ENCODE results near the gene SLC16A10. TPM values are rescaled to one million over a fixed set of nuclear protein-coding genes. Genes with fewer than 3 reads are reported as not detected.

Gene SLC16A10
- total and polyA plus RNA-seq, 2 experiments from 2014 or later: 12.1 to 30.9 TPM

DNA sequence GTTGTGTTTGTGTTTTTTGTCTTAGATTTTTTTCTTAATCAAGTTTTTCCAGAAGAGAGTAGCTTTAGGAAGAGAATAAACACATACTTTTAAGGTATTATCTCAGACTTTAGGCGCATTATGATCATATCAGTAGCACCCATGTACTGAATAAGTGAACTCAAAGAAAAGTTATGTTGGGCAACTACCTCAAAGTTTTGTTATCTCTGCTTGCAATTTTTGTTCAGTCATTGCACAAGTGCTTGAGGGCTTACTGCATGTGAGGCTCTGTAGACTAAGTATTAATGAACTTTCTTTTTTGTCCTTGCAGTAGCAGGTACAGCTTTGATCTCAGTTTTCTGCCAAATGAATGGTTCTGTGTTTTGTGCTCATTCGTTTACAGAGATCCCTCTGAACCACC is 189.0 kb downstream of the SLC16A10 start:
- Mint-ChIP-seq H3K4me1 (no peaks in the 10 kb centered on the region), H3K27ac (no peak overlapping the region), H3K4me3 (no peak overlapping the region), H3K36me3 (ENCODE audit: low read depth) (peaks cover 69% of the 10 kb centered on the region), H3K9me3 (peaks cover 6% of the 10 kb centered on the region; the same call in 2 of the 3 replicates), H3K27me3 (ENCODE audit: insufficient read depth, low read depth, poor library complexity) (peaks cover 3% of the 10 kb centered on the region)
- ATAC-seq (no peak), DNase-seq (ENCODE audit: low spot score) (no peak)
- no peaks in the 10 kb centered on the region for H3K27me3 ChIP-seq (ENCODE audit: insufficient read depth)
- no peaks in the 10 kb centered on the region for H4K20me1 ChIP-seq (replicated peaks; ENCODE audit: insufficient read depth)
- no peaks in the 10 kb centered on the region for H3K4me1 ChIP-seq (ENCODE audit: insufficient read depth)
- H3K4me3 ChIP-seq: no peak overlapping the region
- no peak overlapping the region for H3K4me2 ChIP-seq
- H2AFZ ChIP-seq: no peak overlapping the region
- H3K79me2 ChIP-seq (replicated peaks; ENCODE audit: insufficient read depth): no peaks in the 10 kb centered on the region; the same call in 1 of the 2 replicates
- no peak overlapping the region for H3K27ac ChIP-seq (ENCODE audit: low read depth)
- no peaks in the 10 kb centered on the region for H3K9me2 ChIP-seq (ENCODE audit: insufficient read depth)
- no peaks in the 10 kb centered on the region for H3F3A ChIP-seq (replicated peaks; ENCODE audit: low read depth)
- H3K36me3 ChIP-seq (ENCODE audit: insufficient read depth): peaks cover 10% of the 10 kb centered on the region
- no peak for TF ChIP-seq EZH2phosphoT487 (IDR thresholded peaks at IDR 0.05; ENCODE audit: unreplicated experiment)
- no peak for TF ChIP-seq ZNF331 (CRISPR knock-in tag; IDR thresholded peaks at IDR 0.05; ENCODE audit: low read depth)
- no peak for TF ChIP-seq ZNF114 (CRISPR knock-in tag; IDR thresholded peaks at IDR 0.05)
- no peak for TF ChIP-seq STAT1 (IDR thresholded peaks at IDR 0.05; ENCODE audit: unreplicated experiment)
- no peak for TF ChIP-seq NANOG (IDR thresholded peaks at IDR 0.05; ENCODE audit: borderline replicate concordance)
- TF ChIP-seq, protein P1, sequence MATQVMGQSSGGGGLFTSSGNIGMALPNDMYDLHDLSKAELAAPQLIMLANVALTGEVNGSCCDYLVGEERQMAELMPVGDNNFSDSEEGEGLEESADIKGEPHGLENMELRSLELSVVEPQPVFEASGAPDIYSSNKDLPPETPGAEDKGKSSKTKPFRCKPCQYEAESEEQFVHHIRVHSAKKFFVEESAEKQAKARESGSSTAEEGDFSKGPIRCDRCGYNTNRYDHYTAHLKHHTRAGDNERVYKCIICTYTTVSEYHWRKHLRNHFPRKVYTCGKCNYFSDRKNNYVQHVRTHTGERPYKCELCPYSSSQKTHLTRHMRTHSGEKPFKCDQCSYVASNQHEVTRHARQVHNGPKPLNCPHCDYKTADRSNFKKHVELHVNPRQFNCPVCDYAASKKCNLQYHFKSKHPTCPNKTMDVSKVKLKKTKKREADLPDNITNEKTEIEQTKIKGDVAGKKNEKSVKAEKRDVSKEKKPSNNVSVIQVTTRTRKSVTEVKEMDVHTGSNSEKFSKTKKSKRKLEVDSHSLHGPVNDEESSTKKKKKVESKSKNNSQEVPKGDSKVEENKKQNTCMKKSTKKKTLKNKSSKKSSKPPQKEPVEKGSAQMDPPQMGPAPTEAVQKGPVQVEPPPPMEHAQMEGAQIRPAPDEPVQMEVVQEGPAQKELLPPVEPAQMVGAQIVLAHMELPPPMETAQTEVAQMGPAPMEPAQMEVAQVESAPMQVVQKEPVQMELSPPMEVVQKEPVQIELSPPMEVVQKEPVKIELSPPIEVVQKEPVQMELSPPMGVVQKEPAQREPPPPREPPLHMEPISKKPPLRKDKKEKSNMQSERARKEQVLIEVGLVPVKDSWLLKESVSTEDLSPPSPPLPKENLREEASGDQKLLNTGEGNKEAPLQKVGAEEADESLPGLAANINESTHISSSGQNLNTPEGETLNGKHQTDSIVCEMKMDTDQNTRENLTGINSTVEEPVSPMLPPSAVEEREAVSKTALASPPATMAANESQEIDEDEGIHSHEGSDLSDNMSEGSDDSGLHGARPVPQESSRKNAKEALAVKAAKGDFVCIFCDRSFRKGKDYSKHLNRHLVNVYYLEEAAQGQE (IDR thresholded peaks at IDR 0.05; ENCODE audit: unreplicated experiment): no peak
- TF ChIP-seq POLR2AphosphoS5 (IDR thresholded peaks at IDR 0.05; ENCODE audit: low read depth): no peak
- TF ChIP-seq JUNB (IDR thresholded peaks at IDR 0.05; ENCODE audit: unreplicated experiment): no peak

DNA sequence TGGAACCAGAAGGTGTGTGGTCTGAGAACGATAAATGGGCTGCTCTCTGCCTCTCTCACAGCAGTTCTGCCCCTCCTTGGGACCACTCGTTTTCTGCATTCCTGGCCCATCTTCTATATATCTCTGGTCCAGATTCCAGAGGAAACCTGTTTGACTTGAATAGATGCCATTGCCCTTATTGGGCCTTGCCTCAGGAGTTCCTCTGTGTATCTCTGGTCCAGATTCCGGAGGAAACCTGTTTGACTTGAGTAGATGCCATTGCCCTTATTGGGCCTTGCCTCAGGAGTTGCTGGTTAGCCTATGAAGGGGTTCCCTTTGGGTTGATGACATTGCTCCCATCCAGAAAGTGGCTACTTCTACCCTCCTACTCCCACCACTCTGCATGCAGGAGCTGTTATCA is 189.4 kb downstream of the SLC16A10 start:
- H4K20me1 ChIP-seq (replicated peaks; ENCODE audit: insufficient read depth): no peaks in the 10 kb centered on the region
- peaks cover 71% of the 10 kb centered on the region for H3K36me3 Mint-ChIP-seq (ENCODE audit: low read depth)
- H3K4me1 Mint-ChIP-seq: no peaks in the 10 kb centered on the region
- no peak overlapping the region for H3K4me2 ChIP-seq
- H3K36me3 ChIP-seq (ENCODE audit: insufficient read depth): peaks cover 10% of the 10 kb centered on the region
- H3K4me1 ChIP-seq (ENCODE audit: insufficient read depth): no peaks in the 10 kb centered on the region
- no peak overlapping the region for H3K27ac Mint-ChIP-seq
- peaks cover 3% of the 10 kb centered on the region for H3K27me3 Mint-ChIP-seq (ENCODE audit: insufficient read depth, low read depth, poor library complexity)
- H2AFZ ChIP-seq: no peak overlapping the region
- H3K27me3 ChIP-seq (ENCODE audit: insufficient read depth): no peaks in the 10 kb centered on the region
- H3F3A ChIP-seq (replicated peaks; ENCODE audit: low read depth): no peaks in the 10 kb centered on the region
- H3K9me3 Mint-ChIP-seq: peaks cover 6% of the 10 kb centered on the region; the same call in 2 of the 3 replicates
- H3K4me3 ChIP-seq: no peak overlapping the region
- H3K4me3 Mint-ChIP-seq: no peak overlapping the region
- ATAC-seq: no peak
- H3K79me2 ChIP-seq (replicated peaks; ENCODE audit: insufficient read depth): no peaks in the 10 kb centered on the region
- H3K9me2 ChIP-seq (ENCODE audit: insufficient read depth): no peaks in the 10 kb centered on the region
- no peak for DNase-seq (ENCODE audit: low spot score)
- no peak overlapping the region for H3K27ac ChIP-seq (ENCODE audit: low read depth)
- no peak for TF ChIP-seq EZH2 (IDR thresholded peaks at IDR 0.05; ENCODE audit: low read depth, unreplicated experiment)
- TF ChIP-seq ZNF114 (CRISPR knock-in tag; IDR thresholded peaks at IDR 0.05): no peak
- TF ChIP-seq EZH2phosphoT487 (IDR thresholded peaks at IDR 0.05; ENCODE audit: unreplicated experiment): no peak
- TF ChIP-seq, protein P2, sequence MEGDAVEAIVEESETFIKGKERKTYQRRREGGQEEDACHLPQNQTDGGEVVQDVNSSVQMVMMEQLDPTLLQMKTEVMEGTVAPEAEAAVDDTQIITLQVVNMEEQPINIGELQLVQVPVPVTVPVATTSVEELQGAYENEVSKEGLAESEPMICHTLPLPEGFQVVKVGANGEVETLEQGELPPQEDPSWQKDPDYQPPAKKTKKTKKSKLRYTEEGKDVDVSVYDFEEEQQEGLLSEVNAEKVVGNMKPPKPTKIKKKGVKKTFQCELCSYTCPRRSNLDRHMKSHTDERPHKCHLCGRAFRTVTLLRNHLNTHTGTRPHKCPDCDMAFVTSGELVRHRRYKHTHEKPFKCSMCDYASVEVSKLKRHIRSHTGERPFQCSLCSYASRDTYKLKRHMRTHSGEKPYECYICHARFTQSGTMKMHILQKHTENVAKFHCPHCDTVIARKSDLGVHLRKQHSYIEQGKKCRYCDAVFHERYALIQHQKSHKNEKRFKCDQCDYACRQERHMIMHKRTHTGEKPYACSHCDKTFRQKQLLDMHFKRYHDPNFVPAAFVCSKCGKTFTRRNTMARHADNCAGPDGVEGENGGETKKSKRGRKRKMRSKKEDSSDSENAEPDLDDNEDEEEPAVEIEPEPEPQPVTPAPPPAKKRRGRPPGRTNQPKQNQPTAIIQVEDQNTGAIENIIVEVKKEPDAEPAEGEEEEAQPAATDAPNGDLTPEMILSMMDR (conservative IDR thresholded peaks at IDR 0.05; ENCODE audit: low read depth in 2 of 2): no peak
- no peak for TF ChIP-seq ZNF331 (CRISPR knock-in tag; IDR thresholded peaks at IDR 0.05; ENCODE audit: low read depth)
- TF ChIP-seq NANOG (IDR thresholded peaks at IDR 0.05; ENCODE audit: borderline replicate concordance): no peak
- TF ChIP-seq, protein P3, sequence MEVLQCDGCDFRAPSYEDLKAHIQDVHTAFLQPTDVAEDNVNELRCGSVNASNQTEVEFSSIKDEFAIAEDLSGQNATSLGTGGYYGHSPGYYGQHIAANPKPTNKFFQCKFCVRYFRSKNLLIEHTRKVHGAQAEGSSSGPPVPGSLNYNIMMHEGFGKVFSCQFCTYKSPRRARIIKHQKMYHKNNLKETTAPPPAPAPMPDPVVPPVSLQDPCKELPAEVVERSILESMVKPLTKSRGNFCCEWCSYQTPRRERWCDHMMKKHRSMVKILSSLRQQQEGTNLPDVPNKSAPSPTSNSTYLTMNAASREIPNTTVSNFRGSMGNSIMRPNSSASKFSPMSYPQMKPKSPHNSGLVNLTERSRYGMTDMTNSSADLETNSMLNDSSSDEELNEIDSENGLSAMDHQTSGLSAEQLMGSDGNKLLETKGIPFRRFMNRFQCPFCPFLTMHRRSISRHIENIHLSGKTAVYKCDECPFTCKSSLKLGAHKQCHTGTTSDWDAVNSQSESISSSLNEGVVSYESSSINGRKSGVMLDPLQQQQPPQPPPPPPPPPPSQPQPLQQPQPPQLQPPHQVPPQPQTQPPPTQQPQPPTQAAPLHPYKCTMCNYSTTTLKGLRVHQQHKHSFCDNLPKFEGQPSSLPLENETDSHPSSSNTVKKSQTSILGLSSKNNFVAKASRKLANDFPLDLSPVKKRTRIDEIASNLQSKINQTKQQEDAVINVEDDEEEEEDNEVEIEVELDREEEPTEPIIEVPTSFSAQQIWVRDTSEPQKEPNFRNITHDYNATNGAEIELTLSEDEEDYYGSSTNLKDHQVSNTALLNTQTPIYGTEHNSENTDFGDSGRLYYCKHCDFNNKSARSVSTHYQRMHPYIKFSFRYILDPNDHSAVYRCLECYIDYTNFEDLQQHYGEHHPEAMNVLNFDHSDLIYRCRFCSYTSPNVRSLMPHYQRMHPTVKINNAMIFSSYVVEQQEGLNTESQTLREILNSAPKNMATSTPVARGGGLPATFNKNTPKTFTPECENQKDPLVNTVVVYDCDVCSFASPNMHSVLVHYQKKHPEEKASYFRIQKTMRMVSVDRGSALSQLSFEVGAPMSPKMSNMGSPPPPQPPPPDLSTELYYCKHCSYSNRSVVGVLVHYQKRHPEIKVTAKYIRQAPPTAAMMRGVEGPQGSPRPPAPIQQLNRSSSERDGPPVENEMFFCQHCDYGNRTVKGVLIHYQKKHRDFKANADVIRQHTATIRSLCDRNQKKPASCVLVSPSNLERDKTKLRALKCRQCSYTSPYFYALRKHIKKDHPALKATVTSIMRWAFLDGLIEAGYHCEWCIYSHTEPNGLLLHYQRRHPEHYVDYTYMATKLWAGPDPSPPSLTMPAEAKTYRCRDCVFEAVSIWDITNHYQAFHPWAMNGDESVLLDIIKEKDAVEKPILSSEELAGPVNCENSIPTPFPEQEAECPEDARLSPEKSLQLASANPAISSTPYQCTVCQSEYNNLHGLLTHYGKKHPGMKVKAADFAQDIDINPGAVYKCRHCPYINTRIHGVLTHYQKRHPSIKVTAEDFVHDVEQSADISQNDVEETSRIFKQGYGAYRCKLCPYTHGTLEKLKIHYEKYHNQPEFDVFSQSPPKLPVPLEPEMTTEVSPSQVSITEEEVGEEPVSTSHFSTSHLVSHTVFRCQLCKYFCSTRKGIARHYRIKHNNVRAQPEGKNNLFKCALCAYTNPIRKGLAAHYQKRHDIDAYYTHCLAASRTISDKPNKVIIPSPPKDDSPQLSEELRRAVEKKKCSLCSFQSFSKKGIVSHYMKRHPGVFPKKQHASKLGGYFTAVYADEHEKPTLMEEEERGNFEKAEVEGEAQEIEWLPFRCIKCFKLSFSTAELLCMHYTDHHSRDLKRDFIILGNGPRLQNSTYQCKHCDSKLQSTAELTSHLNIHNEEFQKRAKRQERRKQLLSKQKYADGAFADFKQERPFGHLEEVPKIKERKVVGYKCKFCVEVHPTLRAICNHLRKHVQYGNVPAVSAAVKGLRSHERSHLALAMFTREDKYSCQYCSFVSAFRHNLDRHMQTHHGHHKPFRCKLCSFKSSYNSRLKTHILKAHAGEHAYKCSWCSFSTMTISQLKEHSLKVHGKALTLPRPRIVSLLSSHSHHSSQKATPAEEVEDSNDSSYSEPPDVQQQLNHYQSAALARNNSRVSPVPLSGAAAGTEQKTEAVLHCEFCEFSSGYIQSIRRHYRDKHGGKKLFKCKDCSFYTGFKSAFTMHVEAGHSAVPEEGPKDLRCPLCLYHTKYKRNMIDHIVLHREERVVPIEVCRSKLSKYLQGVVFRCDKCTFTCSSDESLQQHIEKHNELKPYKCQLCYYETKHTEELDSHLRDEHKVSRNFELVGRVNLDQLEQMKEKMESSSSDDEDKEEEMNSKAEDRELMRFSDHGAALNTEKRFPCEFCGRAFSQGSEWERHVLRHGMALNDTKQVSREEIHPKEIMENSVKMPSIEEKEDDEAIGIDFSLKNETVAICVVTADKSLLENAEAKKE (CRISPR knock-in tag; IDR thresholded peaks at IDR 0.05): no peak
- TF ChIP-seq STAT1 (IDR thresholded peaks at IDR 0.05; ENCODE audit: unreplicated experiment): no peak

Measured in GM23338 (cell line).